Astrocyte of the hippocampus (primary cell): ENCODE measurements around the gene SMYD3.
A peak's percentile ranks its signal among the peaks of the same experiment; 100 is the strongest.

ENCODE experiments used
- DNase-seq: peaks from one replicate; pipeline ENCODE4 v3.0.0; 2011; ENCODE audit warnings: low read depth, low spot score

The SMYD3 gene

GRCh38 chr1:246306415-246307037 lies 200.6 kb downstream of the SMYD3 start:
- DNase-seq: no peak

- no peak for DNase-seq
Observed at GRCh38 chr1:246304484-246305259, 202.4 kb downstream of the SMYD3 start.

GRCh38 chr1:246302711-246303317 lies 204.3 kb downstream of the SMYD3 start:
- DNase-seq: peak; percentile 25

GRCh38 chr1:246302251-246302625 lies 204.8 kb downstream of the SMYD3 start:
- DNase-seq: peak; percentile 37

GRCh38 chr1:246301553-246302250 lies 205.4 kb downstream of the SMYD3 start:
- no peak for DNase-seq

GRCh38 chr1:246300626-246301549 lies 206.2 kb downstream of the SMYD3 start:
- peak; percentile 24 for DNase-seq

- no peak for DNase-seq
Observed at GRCh38 chr1:246297279-246298265, 209.5 kb downstream of the SMYD3 start.

GRCh38 chr1:246295968-246296367 lies 211.1 kb downstream of the SMYD3 start:
- no peak for DNase-seq

- DNase-seq: no peak
Observed at GRCh38 chr1:246295340-246295739, 211.7 kb downstream of the SMYD3 start.

- no peak for DNase-seq
Observed at GRCh38 chr1:246294263-246294662, 212.8 kb downstream of the SMYD3 start.

- DNase-seq: no peak
Observed at GRCh38 chr1:246293366-246294121, 213.5 kb downstream of the SMYD3 start.

GRCh38 chr1:246292571-246292970 lies 214.5 kb downstream of the SMYD3 start:
- DNase-seq: no peak

GRCh38 chr1:246291127-246291526 lies 216.0 kb downstream of the SMYD3 start:
- no peak for DNase-seq

- no peak for DNase-seq
Observed at GRCh38 chr1:246283771-246284410, 223.2 kb downstream of the SMYD3 start.

GRCh38 chr1:246281639-246282038 lies 225.4 kb downstream of the SMYD3 start:
- no peak for DNase-seq

- DNase-seq: no peak
Observed at GRCh38 chr1:246281195-246281594, 225.9 kb downstream of the SMYD3 start.

GRCh38 chr1:246280551-246280950 lies 226.5 kb downstream of the SMYD3 start:
- peak; percentile 52 for DNase-seq

GRCh38 chr1:246279402-246279801 lies 227.7 kb downstream of the SMYD3 start:
- DNase-seq: no peak

- DNase-seq: no peak
Observed at GRCh38 chr1:246278371-246278770, 228.7 kb downstream of the SMYD3 start.
